Measurements from ENCODE around the gene NRM. TPM values are rescaled to one million over a fixed set of nuclear protein-coding genes. Genes with fewer than 3 reads are reported as not detected.

NRM gene
- total RNA-seq, 2 experiments from 2014 or later: 21.0 to 22.0 TPM

DNA sequence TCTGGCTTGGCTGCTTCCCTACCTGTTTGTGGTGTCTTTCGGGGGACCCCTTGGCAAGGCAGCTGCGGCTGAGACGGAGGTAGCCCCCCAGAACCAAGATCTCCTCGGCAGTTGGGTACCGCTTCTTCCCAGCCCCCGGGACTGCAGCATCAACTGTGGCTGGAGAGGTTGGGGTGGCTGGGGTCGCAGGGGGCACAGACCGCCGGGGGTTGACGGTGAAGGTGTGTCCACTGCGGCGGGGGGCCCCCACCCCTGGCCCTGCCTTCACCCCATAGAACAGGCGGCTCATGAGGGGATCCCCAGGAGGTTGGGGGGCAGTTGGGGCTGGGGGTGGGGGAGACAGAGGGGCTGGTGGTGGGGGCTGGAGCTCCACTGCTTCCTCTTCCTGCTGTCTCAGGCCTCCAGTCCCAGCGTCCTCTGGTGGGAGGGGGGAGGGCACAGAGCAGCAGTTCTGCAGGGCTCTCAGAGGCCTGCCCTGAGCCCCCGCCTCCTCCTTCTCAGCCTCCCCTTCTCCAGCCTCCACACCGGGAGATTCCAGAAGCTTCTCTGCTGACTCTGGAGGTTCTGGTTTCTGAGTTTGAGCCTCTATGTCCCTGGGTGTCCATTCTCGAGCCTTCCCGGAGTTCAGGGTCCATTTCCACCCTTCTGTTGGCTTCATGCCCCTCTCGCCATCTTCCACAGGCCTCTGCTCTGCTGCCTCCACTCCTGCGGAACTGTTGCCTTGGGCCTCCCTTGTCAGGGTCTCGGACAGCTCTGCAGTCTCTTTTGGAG is 6.2 kb downstream of the NRM start:
- ATAC-seq (no peak), DNase-seq (peak; percentile 83)
- intact Hi-C loops (cut with micrococcal nuclease): loop anchor here (5.0 kb wide), 2 partner anchors 67 to 128 kb away; partner anchors contain the start of genes MRPS18B and PPP1R10
- H3K27me3 Mint-ChIP-seq: no peaks in the 10 kb centered on the region
- TF ChIP-seq, protein P1, sequence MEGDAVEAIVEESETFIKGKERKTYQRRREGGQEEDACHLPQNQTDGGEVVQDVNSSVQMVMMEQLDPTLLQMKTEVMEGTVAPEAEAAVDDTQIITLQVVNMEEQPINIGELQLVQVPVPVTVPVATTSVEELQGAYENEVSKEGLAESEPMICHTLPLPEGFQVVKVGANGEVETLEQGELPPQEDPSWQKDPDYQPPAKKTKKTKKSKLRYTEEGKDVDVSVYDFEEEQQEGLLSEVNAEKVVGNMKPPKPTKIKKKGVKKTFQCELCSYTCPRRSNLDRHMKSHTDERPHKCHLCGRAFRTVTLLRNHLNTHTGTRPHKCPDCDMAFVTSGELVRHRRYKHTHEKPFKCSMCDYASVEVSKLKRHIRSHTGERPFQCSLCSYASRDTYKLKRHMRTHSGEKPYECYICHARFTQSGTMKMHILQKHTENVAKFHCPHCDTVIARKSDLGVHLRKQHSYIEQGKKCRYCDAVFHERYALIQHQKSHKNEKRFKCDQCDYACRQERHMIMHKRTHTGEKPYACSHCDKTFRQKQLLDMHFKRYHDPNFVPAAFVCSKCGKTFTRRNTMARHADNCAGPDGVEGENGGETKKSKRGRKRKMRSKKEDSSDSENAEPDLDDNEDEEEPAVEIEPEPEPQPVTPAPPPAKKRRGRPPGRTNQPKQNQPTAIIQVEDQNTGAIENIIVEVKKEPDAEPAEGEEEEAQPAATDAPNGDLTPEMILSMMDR (IDR thresholded peaks at IDR 0.05): no peak
- peak overlapping the region; percentile 88 for H3K4me3 Mint-ChIP-seq
- POLR2A ChIA-PET: interaction anchor here (1.1 to 15.7 kb wide), 8 partner anchors 36 to 191 kb away, joined by 3 to 500 read pairs (median 4); partner anchors contain the start of genes MDC1, MRPS18B, PPP1R10 and PRR3
- peaks cover 79% of the 10 kb centered on the region for H3K36me3 Mint-ChIP-seq (ENCODE audit: low read depth)
- CTCF ChIA-PET: interaction anchor here (18.6 kb wide), 1 partner anchor 45 kb away, joined by 704 read pairs; the partner anchor contains the start of genes MDC1 and TUBB
- H3K9me3 Mint-ChIP-seq: no peaks in the 10 kb centered on the region
- peaks cover 21% of the 10 kb centered on the region for H3K4me1 Mint-ChIP-seq (ENCODE audit: low read depth)
- H3K27ac Mint-ChIP-seq: peak overlapping the region; percentile 95

DNA sequence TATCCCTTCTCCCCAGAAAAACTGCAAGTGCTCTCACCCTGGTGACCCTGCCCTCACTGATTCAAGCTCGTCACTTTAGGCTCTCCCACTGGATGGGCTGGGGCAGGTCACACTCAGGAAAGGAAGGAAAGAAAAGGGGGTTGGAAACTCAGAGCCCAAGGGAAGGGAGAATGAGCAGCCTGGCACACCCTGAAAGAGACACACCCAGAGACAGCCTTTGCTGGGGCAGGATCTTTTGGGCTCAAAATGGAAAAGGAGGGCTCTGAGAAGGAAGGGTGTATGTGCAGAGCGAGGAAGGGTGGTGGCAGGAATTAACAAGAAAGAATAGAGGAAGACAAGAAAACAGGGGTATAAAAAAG is 6.8 kb downstream of the NRM start:
- intact Hi-C loops (cut with micrococcal nuclease): loop anchor here (5.0 kb wide), 2 partner anchors 67 to 128 kb away; partner anchors contain the start of genes MRPS18B and PPP1R10
- Mint-ChIP-seq H3K4me1 (ENCODE audit: low read depth) (peaks cover 18% of the 10 kb centered on the region), H3K36me3 (ENCODE audit: low read depth) (peaks cover 86% of the 10 kb centered on the region), H3K4me3 (peak overlapping the region; percentile 88), H3K27me3 (no peaks in the 10 kb centered on the region), H3K27ac (peak overlapping the region; percentile 95), H3K9me3 (no peaks in the 10 kb centered on the region)
- POLR2A ChIA-PET: interaction anchor here (1.1 to 15.7 kb wide), 5 partner anchors 37 to 190 kb away, joined by 3 to 500 read pairs (median 5); partner anchors contain the start of genes MDC1, MRPS18B, PPP1R10 and TUBB
- DNase-seq (no peak), ATAC-seq (no peak)
- CTCF ChIA-PET: interaction anchor here (18.6 kb wide), 1 partner anchor 46 kb away, joined by 704 read pairs; the partner anchor contains the start of genes MDC1 and TUBB
- TF ChIP-seq, protein P1 (IDR thresholded peaks at IDR 0.05): no peak

DNA sequence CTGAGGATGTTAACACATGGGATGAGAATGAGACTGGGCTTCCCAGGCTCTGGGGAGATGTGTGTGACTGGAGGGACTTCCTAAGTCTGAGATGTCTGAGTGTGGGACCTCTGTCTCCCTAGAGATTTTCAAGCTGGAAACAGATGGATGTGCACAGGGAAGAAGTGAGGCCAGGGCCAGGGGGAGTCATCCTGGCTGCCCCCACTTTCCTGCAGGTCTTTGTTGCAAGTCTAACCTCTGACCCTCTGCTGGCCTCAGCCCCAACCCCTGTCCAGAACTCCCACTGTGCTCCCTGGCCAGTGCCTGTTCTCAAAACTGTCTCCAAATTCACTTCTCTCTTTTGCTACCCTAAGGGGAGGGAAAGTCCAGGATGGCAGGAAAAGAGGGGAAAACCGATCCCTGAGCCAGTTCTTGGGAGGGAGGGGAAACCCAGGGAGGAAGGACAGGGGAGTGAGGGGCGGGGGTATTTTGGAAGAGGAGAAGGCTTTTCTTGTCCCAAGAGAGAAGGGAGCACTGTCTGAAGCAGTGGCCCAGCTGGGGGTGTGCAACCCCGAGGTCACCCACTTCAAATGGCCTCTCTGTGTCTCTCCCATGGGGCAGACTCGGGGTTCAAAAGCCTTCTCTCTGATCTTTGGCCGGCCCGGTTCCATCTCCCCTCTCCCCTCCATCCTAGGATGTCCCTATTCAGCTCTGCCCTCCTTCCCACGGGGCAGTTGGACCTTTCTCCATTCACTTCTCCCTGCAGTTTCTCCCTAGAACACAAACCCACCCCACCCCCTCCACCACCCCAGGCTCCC is 7.4 kb downstream of the NRM start:
- Mint-ChIP-seq H3K4me1 (ENCODE audit: low read depth) (peaks cover 14% of the 10 kb centered on the region), H3K27me3 (no peaks in the 10 kb centered on the region), H3K4me3 (peak overlapping the region; percentile 88), H3K9me3 (no peaks in the 10 kb centered on the region), H3K36me3 (ENCODE audit: low read depth) (peaks cover 88% of the 10 kb centered on the region), H3K27ac (peak overlapping the region; percentile 95)
- POLR2A ChIA-PET: interaction anchor here (0.6 to 15.7 kb wide), 11 partner anchors 9 to 193 kb away, joined by 3 to 500 read pairs (median 5); partner anchors contain the start of genes IER3, MDC1 and TUBB
- TF ChIP-seq, protein P1 (IDR thresholded peaks at IDR 0.05): no peak
- intact Hi-C loops (cut with micrococcal nuclease): loop anchor here (5.0 kb wide), 2 partner anchors 66 to 129 kb away; partner anchors contain the start of genes MRPS18B and PPP1R10
- no peak for DNase-seq
- CTCF ChIA-PET: interaction anchor here (2.1 to 18.6 kb wide), 2 partner anchors 11 to 46 kb away, joined by 9 to 704 read pairs; partner anchors contain the start of genes DHX16, MDC1 and TUBB
- no peak for ATAC-seq

DNA sequence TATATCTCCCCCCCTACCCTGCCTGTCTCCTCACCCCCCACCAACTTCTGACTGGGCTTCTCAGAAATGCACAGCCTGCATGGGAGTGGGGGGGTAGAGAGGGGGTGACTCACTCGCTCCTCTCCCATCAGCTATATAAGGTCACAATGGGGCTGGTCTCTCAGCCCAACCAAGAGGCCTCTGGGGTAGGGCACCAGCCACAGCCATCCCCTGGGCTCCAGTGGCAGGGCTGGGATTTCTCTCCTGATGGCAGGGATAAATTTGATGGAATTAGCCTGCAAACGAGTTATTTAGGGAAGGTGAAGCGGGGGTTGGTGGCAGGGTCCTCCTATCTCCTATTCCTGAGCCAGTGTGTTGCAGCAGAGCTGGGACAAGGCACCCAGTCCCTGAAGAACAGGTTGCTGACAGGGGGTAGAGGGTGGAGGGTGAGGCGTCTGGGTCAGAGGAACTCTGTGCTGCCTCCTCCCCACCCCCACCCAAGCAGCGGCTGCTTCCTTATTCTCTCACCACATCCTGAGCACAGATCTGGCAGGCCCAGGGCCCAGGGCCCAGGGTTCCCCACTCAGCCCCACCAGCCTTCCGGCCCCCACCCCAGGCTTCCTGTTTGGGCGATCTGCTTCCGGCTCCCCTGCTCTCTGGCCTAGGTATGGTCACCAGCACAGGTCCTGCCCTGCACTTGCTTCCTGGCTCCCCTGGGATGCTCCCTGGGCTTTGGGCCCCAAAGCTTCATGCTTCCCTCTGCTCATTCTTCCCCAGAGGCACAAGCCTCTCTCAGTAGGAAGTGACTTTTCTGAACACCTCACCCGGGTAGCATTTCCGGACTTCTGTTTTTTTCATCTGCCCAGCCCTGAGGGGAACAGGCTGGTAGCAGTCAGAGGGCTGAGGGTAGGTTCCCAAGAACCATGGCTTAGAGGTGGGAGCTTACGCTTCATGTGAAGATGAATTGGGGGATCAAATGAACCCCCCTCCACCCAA is 8.4 kb downstream of the NRM start:
- H3K9me3 Mint-ChIP-seq: no peaks in the 10 kb centered on the region
- peak overlapping the region; percentile 95 for H3K27ac Mint-ChIP-seq
- POLR2A ChIA-PET: interaction anchor here (0.6 to 15.7 kb wide), 16 partner anchors 8 to 192 kb away, joined by 3 to 500 read pairs (median 5); partner anchors contain the start of genes IER3, MDC1, NRM and TUBB
- H3K27me3 Mint-ChIP-seq: no peaks in the 10 kb centered on the region
- ATAC-seq (peak; percentile 69), DNase-seq (peak; percentile 95)
- H3K36me3 Mint-ChIP-seq (ENCODE audit: low read depth): peaks cover 83% of the 10 kb centered on the region
- CTCF ChIA-PET: interaction anchor here (1.2 to 18.6 kb wide), 4 partner anchors 10 to 137 kb away, joined by 3 to 704 read pairs (median 7); partner anchors contain the start of genes DHX16, MDC1 and TUBB
- peak overlapping the region; percentile 88 for H3K4me3 Mint-ChIP-seq
- H3K4me1 Mint-ChIP-seq (ENCODE audit: low read depth): peaks cover 5% of the 10 kb centered on the region
- intact Hi-C loops (cut with micrococcal nuclease): loop anchor here (1.0 to 5.0 kb wide), 3 partner anchors 35 to 130 kb away; partner anchors contain the start of genes MDC1, MRPS18B and PPP1R10
- TF ChIP-seq, protein P1 (IDR thresholded peaks at IDR 0.05): no peak
